GM11168 (cell line): ENCODE data around the gene OPCML.

Experiments used
- in situ Hi-C: fragments of 300-500 bp; cut with MboI; formaldehyde crosslinking; loops from one replicate; pipeline ENCODE4 v1.12.0; 2022; ENCODE audit warnings: low sequenced_read_pairs; ENCODE audit not compliant: unreplicated experiment

Gene OPCML

GRCh38 chr11:132745306-132745705 lies 787.0 kb downstream of the OPCML start:
- in situ Hi-C loops: no loop called here

DNA sequence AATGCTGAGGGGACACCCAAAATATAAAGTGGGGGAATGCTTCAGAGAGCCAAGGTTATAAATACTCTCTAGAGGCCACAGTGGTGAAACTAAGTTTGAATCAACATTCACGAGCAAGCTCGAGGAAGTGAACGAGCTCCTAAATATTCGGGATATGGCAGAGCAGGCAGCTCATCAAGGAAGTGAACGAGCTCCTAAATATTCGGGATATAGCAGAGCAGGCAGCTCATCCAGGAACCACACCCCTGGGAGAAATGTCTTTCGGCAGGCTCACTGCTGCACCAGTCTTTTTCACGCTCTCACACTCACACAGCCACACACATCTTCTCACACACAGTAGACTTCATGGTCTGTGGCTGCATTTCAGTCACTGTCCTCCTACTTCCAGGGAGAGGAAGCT lies 787.5 kb downstream of the OPCML start:
- in situ Hi-C loops: no loop called here

GRCh38 chr11:132743601-132744000 lies 788.7 kb downstream of the OPCML start:
- in situ Hi-C loops: no loop called here

- in situ Hi-C loops: no loop called here
Measured at GRCh38 chr11:132742929-132743328, 789.4 kb downstream of the OPCML start.

- in situ Hi-C loops: no loop called here
Measured at GRCh38 chr11:132734217-132734616, 798.1 kb downstream of the OPCML start.

GRCh38 chr11:132728026-132728425 lies 804.3 kb downstream of the OPCML start:
- in situ Hi-C loops: no loop called here

GRCh38 chr11:132721526-132721925 lies 810.8 kb downstream of the OPCML start:
- in situ Hi-C loops: no loop called here

- in situ Hi-C loops: no loop called here
Measured at GRCh38 chr11:132719684-132720083, 812.6 kb downstream of the OPCML start.

DNA sequence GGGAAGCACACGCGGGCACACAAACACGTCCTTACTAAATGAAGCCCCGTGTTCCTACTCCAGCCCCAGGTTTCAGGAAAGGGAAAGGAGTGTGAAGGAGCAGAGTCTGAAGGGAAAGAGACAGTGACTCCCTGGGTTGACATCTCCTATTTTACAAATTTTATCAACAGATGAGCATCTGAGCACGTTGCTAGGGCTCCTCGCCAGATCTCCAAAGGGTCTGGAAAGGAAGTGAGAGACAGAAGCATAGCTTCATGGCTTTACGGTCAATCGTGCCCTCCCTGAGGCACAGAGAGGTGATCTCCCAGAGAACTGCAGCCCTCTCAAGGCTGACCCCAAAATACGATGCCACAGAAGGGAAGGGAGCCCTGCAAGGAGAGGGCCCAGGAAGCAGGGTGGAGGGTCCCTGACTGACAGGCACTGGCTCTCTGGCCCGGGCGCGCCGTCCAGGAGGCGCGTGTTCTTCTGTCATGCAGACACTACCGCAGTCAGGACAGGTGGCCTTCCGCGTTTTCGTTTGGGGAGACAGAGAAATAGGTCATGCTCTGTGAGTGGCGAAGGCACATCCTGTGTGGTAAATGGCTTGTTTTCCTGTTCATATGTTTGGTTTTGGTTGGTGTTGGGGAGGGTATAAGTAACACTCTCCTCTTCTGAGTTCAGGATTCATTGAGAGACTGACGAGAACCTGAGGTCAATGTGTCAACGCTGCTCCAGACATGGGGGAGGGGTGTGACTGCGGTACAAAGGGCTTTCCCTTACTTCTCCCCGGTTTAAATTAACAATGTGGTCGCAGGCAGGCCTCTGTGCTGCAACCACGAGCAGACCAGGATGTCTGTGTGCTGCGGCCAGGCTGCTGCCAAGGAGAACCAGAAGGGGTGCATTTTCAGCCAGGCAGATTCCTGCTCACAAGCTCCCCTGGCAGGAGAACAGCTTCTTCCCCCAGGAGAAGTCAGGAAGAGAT lies 813.3 kb downstream of the OPCML start:
- in situ Hi-C loops: no loop called here

GRCh38 chr11:132717824-132718223 lies 814.5 kb downstream of the OPCML start:
- in situ Hi-C loops: no loop called here

DNA sequence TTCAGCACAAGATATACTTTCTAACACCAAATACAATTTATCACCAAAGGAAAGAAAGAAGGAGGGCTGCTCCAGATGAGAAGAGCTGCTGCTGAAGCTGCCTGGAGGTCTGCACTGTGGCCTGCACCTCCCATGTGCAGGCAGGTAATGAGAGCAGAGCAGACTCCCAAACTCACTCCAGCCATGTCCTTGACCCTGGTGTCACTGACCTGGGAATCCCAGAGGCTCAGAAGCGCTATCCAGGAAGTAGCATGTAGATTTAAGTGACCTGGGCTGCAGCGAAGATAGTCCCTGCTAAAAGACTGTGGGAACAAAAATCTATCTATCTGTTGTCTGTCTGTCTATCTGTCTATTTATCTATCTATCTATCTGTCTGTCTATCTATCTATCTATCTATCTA lies 816.3 kb downstream of the OPCML start:
- in situ Hi-C loops: no loop called here

DNA sequence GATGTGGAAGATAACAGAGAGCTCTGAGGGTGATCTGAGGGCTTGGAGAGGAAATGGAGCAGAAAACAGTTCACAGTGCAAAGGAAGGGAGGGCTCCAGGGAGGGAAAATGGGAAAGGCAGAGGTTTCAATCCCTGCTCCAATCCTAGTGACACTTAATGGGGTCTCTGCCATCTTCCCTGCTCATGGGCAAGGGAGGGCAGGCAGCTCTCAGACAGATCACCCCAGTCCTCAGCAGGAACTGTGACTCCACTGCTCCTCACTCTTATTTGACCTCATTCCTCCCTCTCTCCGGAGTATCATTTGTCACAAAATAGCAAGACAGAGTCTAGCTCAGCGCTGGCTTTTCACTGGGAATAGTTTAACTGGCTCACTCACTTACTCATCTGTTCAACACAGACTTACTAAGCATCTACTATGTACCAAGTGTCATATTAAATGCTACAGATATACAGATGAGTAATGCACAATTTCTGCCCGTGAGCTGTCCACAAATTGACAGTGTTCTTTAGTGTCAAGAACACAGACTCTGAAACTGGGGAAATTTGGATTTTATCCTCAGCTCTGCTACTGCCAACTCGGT lies 817.4 kb downstream of the OPCML start:
- in situ Hi-C loops: no loop called here

DNA sequence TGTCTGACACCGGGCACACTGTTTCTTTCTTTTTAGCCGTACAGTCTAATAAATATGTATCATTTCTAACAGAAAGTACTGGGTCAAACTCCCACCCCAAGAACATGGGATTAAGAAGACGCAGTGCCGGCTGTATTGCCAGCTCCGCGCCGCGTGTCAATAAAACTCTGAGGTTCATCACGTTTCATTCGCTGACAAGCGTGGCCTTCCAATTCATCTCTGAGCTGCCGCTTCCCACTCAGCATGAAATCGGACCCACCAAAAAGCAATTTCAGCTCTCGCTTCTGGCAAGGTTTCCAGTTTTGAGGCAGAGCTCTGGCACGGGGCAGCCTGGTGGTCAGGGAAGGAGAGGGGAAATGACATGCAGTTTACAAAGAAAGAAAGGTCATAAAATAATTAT lies 819.8 kb downstream of the OPCML start:
- in situ Hi-C loops: no loop called here

- in situ Hi-C loops: no loop called here
Measured at GRCh38 chr11:132704781-132705375, 827.4 kb downstream of the OPCML start.

DNA sequence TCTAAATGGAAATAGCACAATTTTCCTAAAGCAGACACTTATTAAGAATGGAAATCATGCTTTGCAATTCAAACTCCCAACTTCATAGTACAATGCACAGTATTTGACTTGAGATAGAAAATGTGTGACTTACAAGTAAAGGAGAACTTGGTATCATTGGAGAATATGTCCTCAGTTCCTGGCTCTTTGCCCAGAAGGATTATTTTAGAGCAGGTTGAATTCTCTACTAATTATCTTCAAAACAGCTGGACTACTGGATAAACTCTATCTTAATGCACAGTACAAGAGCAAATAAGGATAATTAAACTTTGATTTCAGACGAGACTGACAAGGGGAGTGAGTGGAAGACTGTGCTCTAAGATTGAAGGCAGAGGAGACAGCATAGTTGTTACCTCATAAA lies 839.4 kb downstream of the OPCML start:
- in situ Hi-C loops: no loop called here

- in situ Hi-C loops: no loop called here
Measured at GRCh38 chr11:132691848-132692550, 840.3 kb downstream of the OPCML start.

DNA sequence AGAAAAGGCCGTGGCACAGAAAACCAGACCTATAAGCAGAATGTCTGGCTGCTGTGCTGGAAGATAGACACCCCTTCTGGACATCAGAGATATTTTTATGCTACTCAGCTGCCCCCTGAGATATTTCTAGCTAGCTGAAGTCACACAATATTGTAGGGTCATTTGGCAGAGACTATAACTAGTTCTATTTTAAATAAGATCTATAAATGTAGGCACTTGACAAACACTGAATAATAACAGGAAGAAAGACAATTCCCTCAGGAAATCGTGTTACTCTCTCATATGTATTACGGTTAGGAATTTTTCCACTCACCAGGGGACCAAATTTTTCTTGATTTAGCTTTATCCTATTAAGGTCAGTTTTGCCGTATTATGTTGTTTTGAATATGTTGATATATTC lies 845.4 kb downstream of the OPCML start:
- in situ Hi-C loops: no loop called here

GRCh38 chr11:132685174-132685611 lies 847.1 kb downstream of the OPCML start:
- in situ Hi-C loops: no loop called here

GRCh38 chr11:132683602-132684001 lies 848.7 kb downstream of the OPCML start:
- in situ Hi-C loops: no loop called here

- in situ Hi-C loops: no loop called here
Measured at GRCh38 chr11:132681971-132682370, 850.3 kb downstream of the OPCML start.

DNA sequence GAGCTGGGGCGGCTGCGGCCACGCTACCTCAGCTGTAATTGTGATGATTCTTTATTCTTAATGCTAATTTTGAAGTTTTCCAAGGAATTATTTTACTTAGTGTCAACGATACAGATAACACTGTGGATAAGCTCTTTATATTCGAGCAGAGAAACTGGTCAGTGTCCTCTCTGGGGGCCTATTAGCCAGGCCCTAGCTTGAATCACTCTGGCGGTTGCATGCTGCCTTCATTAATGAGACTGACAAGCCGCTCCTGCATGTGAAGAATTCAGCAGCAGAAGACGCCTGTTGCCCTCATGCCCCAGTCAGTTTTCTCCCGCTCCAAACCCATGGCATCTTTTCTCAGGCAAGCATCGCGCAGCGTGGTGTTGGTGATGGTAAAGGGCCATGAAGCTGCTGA lies 851.7 kb downstream of the OPCML start:
- in situ Hi-C loops: no loop called here
